Activated CD4-positive, CD25-positive, alpha-beta regulatory T cell treated with anti-CD3 and anti-CD28 coated beads, Interleukin-2, amount 50 U/mL, for 16 hours (primary cell): ENCODE results near the gene ASPA.
"Not testable (repeated sequence)": the region's sequence is repeated elsewhere in the genome, so short reads cannot be mapped to it uniquely, and the experiment has no call there.

Experiments
- DNase-seq: peaks from one replicate; pipeline ENCODE4 v3.0.0-alpha.2; 2020; ENCODE audit warnings: low read depth, low spot score

Gene ASPA

DNA sequence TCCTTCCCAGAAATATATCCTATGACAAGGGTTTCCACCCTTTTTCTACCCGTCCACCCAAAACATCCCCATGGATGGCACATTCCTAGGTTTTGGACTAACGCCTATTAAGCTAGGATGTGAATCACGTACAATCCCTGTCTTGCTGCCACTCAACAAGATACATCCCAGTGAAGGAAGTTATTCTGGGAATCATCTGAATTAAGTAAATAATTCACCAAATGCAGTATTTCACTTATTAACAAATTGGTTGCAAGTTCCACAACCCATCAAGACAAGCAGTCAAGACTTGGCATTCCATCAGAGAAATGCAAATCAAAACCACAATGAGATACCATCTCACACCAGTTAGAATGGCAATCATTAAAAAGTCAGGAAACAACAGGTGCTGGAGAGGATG, 32.1 kb downstream of the ASPA start:
- DNase-seq: no peak

DNA sequence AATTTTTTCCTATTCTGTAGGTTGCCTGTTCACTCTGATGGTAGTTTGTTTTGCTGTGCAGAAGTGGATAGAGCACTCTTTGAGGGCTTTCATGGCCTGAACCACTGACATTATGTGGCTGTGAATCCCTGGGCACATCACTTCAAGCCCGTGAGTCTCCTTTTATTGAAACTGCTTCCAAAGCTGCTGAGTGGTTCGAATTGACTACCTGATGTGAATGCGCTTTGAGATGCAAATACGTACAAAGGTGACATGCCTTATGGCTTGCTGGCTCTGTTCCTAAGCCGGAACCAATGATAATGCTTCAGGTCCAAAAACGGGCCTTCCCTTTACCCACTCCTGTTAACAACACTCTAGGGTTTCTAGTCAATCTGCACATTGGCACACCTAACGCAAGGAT, 34.3 kb downstream of the ASPA start:
- no peak for DNase-seq

DNA sequence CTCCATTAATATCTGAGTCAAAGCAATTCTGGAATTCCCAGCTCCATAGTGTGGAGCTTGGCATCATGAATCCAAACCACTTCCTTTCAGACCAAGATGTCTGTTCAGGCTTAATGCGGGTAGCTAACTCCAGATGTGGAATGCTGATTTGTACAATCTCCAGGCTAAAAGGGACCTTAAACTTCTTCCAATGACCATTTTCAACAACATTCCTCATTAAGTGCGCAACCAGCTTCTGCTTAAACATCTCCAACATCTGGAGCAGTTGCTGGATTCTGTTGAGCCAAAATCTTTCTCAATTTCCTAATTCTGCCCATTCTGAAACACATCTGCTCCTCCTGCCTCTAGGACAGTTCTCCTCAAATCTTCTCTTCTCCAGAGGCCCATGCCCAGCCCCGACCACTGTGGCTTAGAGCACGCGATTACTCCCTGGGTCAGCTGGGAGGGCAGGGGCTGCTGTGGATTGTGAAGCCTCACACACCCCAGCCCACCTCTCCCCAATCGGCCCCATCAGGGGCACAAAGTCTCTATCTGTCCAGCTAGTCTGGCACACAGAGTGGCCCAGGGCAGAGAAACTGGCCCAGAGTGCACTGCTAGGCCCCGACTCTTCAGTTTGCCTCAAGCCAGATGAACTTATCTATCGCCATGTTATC, 36.2 kb downstream of the ASPA start:
- no peak for DNase-seq

DNA sequence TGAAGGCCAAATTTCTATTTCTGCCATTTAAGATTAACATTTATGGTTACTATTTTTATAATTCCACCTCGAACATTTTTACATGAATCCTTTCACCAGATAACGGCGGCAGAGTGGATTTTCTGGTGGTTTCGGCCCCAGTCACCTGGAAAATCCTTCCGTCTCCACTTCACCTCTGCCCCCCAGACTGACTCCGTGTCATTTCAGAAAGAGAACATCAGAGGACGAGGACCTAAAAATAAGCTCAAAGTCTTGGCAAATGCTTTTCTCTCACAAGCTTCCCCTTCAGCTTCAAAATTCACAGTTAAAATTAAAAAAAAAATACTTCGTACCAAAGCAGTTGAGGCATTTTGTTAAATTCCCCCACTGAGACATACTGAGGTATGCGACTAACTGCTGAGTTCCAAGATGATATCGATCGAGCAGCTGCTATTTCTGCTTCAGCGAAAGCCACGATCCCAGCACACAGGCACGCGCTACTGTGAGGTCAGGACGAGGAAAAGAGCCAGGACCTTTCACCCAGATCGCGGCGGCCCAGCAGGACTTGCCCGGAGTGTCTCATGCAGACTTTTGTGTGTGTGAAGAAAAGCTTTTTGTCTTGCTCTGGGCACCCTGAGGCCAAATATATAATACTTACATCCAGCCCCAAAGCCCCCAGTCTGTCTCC, 36.8 kb downstream of the ASPA start:
- no peak for DNase-seq

DNA sequence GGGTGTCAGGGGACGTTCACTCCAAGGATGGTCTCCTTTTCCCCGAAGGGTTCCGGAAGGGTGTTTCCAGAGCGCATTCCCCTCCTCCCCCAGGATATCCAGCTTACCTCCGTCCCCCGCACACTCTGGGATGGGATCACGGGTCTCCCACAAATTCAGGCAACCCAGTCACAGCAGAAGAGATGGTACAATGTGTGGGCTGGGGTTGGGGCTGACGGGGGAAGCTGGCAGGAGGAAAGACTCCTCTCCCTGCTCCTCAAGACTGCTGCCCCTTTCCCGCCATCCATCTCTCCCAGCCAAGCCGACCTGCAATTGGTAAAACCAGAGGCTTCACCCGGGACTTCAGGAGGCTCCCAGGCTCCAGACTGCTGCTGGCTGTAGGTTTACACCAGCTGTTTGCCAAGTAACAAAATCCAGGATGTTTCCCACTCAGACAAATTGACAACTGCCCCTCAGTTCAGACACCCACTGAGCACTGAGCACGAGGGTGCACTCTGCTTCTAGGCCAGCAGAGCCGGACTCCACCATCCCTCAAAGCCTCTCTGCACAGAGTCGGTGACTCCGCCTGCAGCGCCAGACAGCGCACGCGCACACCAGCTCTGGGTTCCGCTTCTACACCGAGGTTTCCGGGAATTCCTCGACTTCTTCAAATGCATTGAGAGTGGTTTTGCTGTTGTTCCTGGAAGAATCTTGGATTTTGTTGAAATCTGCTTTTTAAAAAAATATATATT, 37.7 kb downstream of the ASPA start:
- no peak for DNase-seq

DNA sequence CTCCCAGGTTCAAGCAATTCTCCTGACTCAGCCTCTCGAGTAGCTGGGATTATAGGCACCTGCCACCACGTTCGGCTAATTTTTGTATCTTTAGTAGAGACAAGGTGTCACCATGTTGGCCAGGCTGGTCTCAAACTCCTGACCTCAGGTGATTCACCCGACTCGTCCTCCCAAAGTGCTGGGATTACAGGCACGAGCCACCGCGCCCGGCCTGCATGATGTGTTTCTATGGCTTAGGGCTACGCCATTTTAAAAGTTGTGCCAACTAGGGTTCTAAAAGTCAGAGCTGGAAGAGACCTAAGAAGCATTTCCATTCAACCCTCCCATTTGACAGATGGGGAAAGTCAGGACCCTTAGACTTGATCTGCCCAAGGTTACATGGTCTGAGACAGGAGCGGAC, 38.4 kb downstream of the ASPA start:
- DNase-seq: not testable (repeated sequence)

DNA sequence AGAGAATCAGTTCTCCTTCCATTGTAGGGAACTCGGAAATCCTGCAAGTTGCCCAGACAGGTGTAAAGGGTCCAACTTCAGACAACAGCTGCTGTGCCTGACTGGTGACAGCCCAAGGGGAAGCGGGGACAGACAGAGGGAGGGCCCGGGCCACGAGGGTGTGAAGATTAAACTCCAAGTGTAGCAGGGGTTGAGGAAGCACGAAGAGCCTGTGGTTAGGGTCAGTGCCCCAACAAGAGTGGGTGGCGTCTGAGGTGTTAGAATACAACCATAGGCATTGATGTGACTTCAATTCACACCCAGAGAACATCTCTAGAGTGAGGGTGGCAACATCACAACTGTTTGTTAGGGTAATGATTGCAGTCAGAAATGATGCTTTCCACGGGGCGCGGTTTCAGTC, 39.1 kb downstream of the ASPA start:
- no peak for DNase-seq

DNA sequence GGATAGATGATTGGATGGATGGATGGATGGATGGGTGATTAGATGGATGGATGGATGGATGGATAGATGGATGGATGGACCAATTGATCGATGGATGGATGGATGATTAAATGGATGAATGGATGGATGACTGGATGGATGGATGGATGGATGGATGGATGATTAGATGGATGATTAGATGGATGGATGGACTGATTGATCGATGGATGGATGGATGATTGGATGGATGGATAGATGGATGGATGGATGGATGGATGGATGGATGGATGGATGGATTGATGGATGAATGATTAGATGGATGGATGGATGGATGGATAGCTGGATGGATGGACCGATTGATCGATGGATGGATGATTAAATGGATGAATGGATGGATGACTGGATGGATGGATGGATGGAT, 43.7 kb downstream of the ASPA start:
- not testable (repeated sequence) for DNase-seq

DNA sequence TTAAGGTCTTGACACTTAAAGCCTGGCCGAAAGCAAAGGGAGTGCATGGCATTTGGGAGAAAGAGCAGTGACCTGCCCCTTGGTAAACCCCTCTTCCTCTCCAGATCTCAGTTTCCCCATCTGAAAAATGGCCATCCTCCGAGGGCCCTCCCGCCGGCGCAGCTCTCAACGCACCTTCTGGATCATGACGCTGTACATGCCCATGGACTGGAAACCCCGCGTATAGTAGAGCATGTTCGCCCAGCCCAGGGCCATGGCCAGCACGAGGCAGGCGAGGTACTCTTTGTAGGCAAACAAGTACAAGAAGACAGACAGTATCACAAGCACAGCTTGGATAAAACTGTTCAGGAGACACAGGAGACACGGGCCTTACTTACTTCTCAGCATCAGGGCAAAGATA, 48.2 kb downstream of the ASPA start:
- no peak for DNase-seq

DNA sequence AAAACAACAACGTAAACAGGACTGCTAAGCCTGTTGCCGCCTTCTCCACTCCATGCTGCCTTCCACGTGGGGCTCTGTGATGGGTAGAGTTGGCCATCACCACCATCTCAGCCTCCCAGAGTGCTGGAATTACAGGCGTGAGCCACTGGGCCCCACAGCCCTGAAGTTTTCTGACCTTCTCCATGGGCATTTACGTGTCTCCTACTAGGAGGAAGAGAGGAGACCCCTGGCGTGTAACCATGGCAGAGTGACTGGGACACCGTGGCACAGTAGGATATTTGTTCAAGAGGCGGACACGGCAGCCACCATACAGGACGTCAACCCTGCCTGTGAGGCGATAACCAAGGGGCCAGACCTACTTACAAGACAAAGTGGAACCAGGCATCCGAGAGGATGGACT, 50.7 kb downstream of the ASPA start:
- no peak for DNase-seq

DNA sequence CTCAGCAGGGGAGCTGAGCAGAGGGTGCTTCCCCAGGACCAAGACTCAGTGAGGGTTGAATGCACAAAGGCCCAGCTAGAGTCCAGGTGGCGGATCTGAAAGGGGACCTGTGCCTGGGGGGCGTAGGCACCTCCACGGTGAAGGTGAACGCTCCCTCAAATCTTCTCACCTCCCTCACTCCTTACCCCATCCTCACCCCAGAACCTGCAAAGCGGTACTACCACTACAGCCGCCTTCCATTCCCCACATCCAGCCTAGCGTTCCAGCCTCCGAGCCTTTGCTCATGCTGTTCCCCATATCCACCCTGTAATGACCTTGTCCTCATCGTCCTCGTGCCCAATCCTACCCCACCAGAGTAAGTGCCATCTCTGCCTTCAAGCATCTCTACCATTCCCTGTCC, 51.2 kb downstream of the ASPA start:
- DNase-seq: no peak

DNA sequence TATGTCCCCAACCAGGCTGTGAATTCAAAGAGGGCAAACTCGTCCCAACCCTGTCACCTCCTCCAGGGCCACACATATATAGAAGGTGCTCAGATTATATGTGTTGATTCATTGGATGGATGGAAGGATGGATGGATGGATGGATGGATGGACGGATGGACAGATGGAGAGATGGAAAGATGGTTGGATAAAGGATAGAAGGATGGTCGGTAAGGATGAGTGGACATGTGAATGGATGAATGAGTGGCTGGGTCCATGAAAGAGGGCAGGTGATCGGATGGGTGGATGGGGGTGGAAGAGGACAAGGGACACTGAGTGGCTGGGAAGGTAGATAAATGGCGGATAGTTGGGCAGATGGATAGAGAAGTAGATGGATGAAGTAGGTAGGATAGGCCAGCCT, 51.7 kb downstream of the ASPA start:
- no peak for DNase-seq

DNA sequence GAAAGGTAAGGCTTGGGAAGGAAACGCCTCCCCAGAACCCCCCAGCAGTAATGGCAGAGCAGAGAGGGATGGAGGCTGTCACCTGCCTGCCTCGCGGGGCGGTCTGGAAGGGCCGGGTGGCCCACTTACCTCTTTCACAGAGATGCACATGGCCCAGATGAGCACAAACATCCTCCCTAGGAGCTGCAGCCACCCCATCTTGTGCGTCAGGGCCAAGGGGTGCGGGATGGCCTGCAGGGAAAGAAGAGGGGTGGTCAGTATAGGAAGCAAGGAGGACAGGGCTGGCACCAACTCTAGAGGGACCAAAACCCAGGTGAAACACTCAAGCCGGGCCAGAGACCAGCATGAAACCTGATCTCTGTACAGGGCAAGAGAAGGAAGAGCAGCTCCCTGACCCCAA, 52.1 kb downstream of the ASPA start:
- no peak for DNase-seq

DNA sequence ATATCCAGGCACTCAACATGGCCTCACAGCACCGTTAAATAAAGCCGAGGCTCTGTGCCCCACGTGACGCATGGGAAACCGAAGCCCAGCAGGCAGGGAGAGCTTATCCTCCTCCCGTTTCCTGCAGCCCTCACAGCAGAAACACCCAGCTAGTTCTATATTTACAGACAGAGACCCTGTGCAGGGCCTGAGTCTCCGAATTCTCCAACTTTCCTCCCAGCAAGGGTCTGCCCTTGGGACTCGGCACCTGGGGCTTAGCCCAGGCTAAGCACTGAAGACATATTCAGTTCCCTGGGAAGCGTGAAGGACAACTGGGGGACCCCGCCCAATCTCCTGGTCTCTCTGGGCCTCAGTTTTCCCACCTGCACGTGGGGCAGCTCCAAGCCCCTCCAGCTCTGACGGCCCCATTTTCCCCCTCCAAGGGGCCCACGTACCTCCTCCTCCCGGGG, 52.6 kb downstream of the ASPA start:
- DNase-seq: no peak

DNA sequence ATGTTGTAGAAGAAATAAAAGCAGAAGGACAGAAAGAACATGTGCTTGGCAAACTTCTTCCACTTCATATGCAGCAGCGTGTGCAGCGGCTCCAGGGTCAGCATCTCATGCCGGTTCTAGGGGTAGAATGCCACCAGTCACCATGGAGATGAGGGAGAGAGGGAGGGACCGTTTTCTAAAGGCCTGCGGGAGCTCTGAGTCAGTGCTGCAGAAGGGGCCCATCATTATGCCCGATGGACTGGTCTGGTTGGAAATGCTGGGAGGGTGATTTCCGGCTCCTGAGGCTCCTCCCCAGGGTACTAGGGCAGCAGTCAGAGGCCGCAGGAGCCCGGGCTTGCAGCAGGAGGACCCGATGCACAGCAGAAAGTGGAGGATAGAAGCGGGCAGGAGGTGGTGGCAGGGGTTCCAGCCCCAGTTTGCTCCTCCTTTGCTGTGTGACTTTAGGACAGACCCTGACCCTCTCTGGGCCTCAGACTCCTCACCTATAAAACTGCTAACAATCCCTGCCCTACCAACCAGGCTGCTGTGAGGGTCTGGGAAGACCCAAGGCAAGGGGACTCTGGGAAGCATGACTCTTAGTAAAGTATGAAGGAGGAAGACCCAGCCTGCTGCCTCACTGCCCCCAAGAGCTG, 53.2 kb downstream of the ASPA start:
- DNase-seq: no peak

DNA sequence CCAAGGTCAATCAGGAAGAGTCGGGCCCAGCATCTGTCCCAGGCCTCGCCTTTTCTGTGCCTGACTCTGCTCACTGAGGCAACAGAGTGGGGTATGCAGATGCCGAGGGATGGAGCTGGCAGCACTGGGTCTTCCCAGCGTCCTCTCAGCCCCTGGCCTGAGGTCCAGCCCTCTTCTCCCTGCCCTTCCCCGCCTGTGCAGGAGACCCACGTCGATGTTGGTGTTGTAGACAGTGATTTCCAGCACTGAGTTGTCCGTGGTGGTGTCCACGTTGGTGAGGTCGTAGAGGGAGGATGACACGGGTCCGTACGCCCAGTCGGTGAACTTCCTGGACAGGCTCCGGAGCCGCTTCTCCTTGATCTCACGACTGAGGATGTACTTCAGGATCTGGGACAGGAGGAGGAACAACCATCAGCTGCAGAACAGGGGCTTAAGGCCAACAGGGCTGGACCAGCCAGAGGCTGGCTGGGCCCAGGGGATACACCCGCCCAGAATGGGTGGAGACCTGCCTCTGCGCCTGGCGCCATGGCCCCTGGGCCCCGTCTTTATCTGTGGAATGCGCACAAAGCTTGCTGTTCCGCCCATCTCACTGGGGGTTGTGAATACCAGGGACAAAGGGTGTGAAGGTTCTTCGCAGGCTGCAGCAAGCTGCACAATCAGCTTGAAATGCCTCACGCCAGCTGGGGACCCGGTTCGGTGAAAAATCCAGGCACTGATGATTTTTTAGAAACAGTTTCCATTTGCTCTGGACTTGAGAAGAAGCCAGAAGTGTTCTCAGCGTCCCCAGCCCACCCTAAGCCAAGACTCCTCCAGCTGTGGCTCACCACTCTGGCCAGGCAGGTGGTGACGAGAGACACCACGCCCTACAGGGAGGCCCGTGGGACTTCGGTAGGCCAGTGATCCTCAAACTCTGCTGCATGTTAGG, 54.3 kb downstream of the ASPA start:
- no peak for DNase-seq

DNA sequence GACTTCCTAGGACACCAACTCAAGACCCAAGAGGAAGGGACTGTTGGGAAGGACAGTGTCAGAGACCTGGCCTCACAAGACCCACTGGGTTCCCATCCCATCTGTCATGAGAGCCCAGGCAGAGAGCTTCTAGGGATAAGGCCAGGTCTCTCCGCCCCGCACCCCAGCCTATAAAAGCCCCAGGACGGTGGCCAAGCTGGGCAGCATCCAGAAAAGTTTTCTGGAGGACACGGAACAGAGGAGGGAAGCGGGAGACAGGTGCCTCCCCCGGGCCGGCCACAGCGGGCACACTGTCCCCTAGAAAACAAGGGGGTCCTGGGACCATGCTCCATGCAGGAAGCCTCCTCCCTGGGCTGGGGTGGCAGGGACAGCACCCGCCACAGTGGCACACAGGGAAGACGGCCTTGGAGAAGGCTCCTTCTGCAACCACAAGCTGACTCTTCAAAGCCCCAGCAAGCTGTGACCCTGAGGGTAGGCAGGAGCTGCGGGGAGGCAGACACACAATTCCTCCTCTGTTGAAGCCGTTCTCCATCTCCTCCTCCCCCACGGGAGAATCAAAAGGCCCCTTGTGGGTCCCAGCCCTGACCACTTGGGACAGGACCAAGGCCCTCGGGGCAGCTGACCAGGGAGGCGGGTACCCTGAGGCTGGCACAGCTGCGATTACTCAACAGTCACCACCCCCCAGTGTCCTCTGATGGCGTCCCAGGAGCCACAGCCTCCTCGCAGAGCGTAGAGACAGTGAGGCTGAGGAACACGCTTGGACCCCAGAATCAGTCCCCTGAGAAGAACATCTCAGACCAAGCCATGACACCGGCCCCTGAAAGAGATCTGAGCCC, 55.7 kb downstream of the ASPA start:
- no peak for DNase-seq

DNA sequence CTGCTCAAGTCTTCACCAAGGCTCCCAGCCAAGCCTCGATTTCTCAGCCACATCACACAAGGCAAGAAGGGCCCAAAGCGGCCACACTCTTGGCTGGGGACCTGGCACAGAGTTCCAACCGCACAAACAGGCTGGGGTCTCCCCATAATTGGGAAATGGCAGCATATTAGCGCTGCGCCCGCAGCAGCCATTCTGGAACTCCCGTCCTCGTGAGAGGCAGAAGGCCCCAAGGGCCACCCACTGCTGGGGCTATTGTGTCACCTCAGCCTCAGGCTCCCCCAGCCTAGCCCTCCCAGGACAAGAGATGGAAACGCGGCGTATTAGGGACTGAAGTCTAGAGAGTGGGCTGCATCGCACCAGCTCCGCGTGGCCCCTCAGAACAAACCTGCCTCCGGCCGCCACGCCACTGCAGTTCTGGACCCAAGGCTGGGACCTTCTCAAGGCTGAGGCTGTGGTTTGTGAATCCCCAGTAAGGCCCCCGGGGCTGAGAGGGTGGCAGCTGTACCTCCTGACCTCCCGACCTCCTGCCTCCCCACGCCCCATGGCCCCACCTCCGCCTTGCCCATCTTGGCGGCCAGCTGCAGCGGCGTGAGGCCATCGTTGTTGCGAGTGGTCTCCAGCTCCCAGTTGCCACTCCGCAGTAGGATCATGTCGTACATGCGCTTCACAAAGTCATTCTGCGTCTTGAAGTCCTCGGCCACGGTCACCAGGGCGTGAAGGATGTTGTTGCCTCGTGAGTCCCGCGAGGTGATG, 56.5 kb downstream of the ASPA start:
- DNase-seq: no peak

DNA sequence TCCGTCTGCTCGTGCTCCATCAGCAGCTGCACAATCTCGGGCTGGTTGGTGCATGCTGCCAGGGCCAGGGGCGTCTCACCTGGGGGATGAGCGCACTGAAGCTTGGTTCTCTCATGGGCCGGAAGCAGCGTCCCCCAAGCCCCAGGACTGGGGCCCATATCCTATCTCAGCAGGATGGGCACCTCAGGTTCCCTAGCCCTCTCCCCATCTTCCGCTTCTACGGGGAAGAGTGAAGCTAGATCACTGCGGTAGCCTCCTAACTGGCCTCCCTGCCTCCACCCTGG, 57.0 kb downstream of the ASPA start:
- no peak for DNase-seq

DNA sequence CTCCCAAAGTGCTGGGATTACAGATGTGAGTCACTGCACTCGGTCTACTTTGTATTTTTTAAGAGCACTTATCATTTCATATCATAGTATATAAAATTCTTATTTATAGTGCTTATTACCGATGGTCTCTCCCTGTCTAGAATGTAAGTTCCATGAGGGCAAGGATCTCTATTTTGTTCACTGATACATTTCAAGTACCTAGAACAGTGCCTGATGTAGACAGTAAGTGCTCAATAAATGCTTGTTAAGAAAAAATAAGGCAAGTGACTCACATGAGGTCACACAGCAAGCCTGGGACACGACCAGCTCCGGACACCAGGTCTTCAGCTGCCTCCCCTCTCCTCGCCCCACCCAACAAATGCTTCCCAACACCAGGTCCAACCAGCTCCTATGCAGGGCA, 58.0 kb downstream of the ASPA start:
- DNase-seq: no peak
